Islet of Langerhans (tissue), 1 donor: ENCODE data around the gene REEP3.

Experiments
- FAIRE-seq: peaks from one replicate; lab custom pipeline; 2011; peaks lifted over from hg19 to GRCh38; lab: Jason Lieb, UNC

The REEP3 gene

GRCh38 chr10:63588436-63589167 is 67.4 kb downstream of the REEP3 start:
- no peak for FAIRE-seq

- FAIRE-seq = peak; percentile 41
These were observed 70.6 kb downstream of the REEP3 start for GRCh38 chr10:63591600-63592379.

- FAIRE-seq = no peak
These were observed 72.4 kb downstream of the REEP3 start for GRCh38 chr10:63593576-63593975.

GRCh38 chr10:63595072-63595471 is 73.9 kb downstream of the REEP3 start:
- FAIRE-seq = no peak

GRCh38 chr10:63596924-63597323 is 75.7 kb downstream of the REEP3 start:
- no peak for FAIRE-seq

GRCh38 chr10:63600540-63600939 is 79.3 kb downstream of the REEP3 start:
- no peak for FAIRE-seq

GRCh38 chr10:63603709-63604445 is 82.7 kb downstream of the REEP3 start:
- no peak for FAIRE-seq

- FAIRE-seq = no peak
These were observed 84.2 kb downstream of the REEP3 start for GRCh38 chr10:63605197-63605967.

- FAIRE-seq = no peak
These were observed 87.3 kb downstream of the REEP3 start for GRCh38 chr10:63608511-63608910.

- no peak for FAIRE-seq
These were observed 89.9 kb downstream of the REEP3 start for GRCh38 chr10:63611078-63611477.

GRCh38 chr10:63614371-63614891 is 93.2 kb downstream of the REEP3 start:
- no peak for FAIRE-seq

GRCh38 chr10:63618552-63618951 is 97.4 kb downstream of the REEP3 start:
- FAIRE-seq = no peak

GRCh38 chr10:63619426-63619825 is 98.2 kb downstream of the REEP3 start:
- no peak for FAIRE-seq

GRCh38 chr10:63622097-63622496 is 100.9 kb downstream of the REEP3 start:
- no peak for FAIRE-seq

- peak; percentile 41 for FAIRE-seq
These were observed 103.5 kb downstream of the REEP3 start for GRCh38 chr10:63624701-63625100.

- no peak for FAIRE-seq
These were observed 106.2 kb downstream of the REEP3 start for GRCh38 chr10:63627396-63627795.

GRCh38 chr10:63627881-63628296 is 106.7 kb downstream of the REEP3 start:
- FAIRE-seq = no peak

- peak; percentile 58 for FAIRE-seq
These were observed 107.5 kb downstream of the REEP3 start for GRCh38 chr10:63628526-63629362.

GRCh38 chr10:63629363-63630084 is 108.3 kb downstream of the REEP3 start:
- no peak for FAIRE-seq
